Rectal smooth muscle tissue (tissue), 1 donor: ENCODE data around the gene THBS2.
"Not testable (repeated sequence)": the region's sequence is repeated elsewhere in the genome, so short reads cannot be mapped to it uniquely, and the experiment has no call there.

Source experiments
- H3K27ac ChIP-seq: one replicate; pipeline ENCODE4 v1.7.0; 2013; ENCODE audit warnings: low read depth, low read length, inconsistent platforms
- H3K27me3 ChIP-seq: one replicate; pipeline ENCODE4 v1.7.0; 2013; ENCODE audit warnings: low read length; ENCODE audit not compliant: control insufficient read depth, insufficient read depth
- H3K36me3 ChIP-seq: one replicate; pipeline ENCODE4 v1.7.0; 2013; ENCODE audit warnings: low read length; ENCODE audit not compliant: control insufficient read depth, insufficient read depth
- H3K4me1 ChIP-seq: one replicate; pipeline ENCODE4 v1.7.0; 2013; ENCODE audit warnings: low read length; ENCODE audit not compliant: control insufficient read depth, insufficient read depth
- H3K4me3 ChIP-seq: one replicate; pipeline ENCODE4 v1.7.0; 2013; ENCODE audit warnings: low read length
- H3K9ac ChIP-seq: one replicate; pipeline ENCODE4 v1.7.0; 2013; ENCODE audit warnings: low read length

Gene THBS2

DNA sequence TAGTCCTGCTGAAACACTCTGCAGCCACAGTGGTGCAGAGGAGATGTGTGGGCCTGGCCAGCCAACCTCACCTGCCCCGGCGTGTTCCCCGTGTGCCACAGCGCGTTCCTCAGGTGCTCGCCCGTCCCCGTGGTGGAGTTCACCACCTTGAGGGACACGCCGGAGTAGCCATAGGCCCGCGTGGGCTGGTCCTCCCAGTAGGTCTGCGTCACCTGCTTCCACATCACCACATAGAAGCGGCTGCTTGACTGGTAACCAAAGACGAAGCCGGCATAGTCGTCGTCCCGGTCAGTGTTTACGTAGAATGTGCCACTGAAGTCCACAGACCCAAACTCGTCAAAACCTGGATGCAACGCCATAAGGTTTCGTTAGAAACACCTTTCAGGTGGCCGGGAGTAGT lies 31.5 kb downstream of the THBS2 start:
- Histone ChIP-seq H3K9ac (no peak overlapping the region), H3K27ac (no peak overlapping the region), H3K4me3 (no peak overlapping the region), H3K4me1 (no peaks in the 10 kb centered on the region), H3K36me3 (peaks cover 7% of the 10 kb centered on the region), H3K27me3 (peaks cover 2% of the 10 kb centered on the region)

DNA sequence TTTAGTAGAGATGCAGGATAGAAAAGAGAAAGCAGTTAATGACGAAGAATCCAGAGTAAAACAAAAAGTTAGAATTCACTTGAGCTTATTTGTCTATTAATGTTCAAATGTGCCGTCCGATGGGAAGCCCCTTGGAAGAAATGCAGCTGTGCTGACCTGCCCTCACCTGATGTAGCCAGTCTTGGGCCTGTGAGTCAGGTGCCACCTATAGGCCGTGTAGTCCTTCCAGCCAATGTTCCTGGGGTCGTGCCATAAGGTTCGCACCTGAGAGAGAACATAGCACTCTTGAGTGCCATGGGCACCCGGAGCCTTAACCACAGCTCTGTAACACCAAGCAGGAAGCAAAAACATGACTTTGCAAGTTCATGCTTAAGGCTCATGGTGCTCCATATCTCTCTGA lies 32.4 kb downstream of the THBS2 start:
- Histone ChIP-seq H3K27ac (no peak overlapping the region), H3K27me3 (peaks cover 2% of the 10 kb centered on the region), H3K4me1 (no peaks in the 10 kb centered on the region), H3K9ac (no peak overlapping the region), H3K36me3 (peaks cover 7% of the 10 kb centered on the region), H3K4me3 (no peak overlapping the region)

DNA sequence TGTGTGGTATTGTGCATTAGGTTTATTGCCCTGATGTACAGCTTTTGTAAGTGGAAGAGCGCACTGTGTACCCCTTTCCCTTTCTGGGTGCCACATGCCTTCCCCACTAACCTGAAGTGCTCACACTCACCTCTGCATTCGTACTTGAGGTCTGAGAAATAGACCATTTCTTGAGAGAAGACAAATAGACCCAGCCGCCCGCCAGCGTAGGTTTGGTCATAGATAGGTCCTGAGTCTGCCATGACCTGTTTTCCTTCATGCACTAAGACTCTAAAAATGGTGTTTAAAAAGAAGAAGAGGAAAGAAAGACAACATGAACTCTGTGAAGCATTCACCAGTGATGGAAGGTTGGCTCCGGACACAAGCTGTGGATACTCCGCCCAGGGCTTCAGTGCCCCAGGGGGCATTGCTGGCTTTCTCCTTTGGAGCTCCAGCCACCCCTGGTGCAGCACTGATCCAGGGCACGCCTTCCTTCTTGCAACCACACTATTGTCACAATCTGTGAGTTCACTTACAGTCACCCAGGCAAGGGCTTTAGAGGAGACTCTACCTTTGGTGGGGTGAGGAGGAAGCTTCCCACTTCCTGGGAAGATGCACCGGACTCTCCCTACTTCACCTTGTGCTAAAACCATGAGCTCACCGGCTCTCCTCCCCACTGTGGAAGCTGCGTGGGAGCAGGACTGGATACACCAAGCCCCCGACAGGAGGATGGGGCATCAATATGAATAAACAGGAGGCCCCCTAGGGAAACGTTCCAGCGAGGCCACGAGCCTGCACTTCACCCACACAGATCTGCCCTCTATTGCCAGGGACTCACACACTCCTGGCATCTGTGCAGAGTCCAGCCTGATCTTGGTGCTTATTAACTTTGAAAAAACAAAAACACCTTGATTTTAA lies 33.3 kb downstream of the THBS2 start:
- H3K9ac ChIP-seq = no peak overlapping the region
- peaks cover 7% of the 10 kb centered on the region for H3K36me3 ChIP-seq
- no peak overlapping the region for H3K27ac ChIP-seq
- peaks cover 1% of the 10 kb centered on the region for H3K27me3 ChIP-seq
- peaks cover 5% of the 10 kb centered on the region for H3K4me1 ChIP-seq
- no peak overlapping the region for H3K4me3 ChIP-seq

DNA sequence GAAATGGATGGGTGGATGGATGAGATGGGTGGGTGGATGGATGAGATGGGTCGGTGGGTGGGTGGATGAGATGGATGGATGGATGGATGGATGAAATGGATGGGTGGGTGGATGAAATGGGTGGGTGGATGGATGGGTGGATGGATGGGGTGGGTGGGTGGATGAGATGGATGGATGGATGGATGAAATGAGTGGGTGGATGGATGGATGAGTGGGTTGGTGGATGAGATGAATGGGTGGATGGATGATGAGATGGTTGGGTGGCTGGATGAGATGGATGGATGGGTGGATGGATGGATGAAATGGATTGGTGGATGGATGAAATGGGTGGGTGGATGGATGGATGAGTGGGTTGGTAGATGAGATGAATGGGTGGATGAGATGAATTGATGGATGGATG lies 35.7 kb downstream of the THBS2 start:
- Histone ChIP-seq H3K4me1 (peaks cover 20% of the 10 kb centered on the region), H3K4me3 (no peak overlapping the region), H3K27me3 (no peaks in the 10 kb centered on the region), H3K36me3 (peaks cover 7% of the 10 kb centered on the region), H3K9ac (no peak overlapping the region), H3K27ac (no peak overlapping the region)

DNA sequence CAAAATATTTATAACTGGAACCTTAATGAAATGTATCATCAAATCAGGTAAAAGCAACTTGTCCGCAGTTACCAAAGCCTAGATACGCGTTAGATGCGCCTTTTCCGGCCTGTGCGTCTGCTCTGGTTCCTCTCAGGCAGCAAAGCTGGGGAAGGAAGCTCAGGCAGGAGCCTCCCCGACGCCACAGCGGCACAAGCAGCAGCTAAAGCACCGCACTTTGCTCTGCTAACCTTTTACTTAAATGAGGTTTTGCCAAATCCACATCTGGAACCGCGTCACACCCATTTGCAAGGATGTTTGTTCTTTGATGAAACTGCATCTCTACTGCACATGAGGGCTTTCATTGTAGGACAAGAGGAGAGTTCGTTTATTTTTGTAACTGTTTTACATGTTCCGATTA lies 36.8 kb downstream of the THBS2 start:
- Histone ChIP-seq H3K36me3 (peaks cover 7% of the 10 kb centered on the region), H3K4me3 (no peak overlapping the region), H3K4me1 (peaks cover 20% of the 10 kb centered on the region), H3K27ac (peak overlapping the region; percentile 21), H3K27me3 (no peaks in the 10 kb centered on the region), H3K9ac (no peak overlapping the region)

DNA sequence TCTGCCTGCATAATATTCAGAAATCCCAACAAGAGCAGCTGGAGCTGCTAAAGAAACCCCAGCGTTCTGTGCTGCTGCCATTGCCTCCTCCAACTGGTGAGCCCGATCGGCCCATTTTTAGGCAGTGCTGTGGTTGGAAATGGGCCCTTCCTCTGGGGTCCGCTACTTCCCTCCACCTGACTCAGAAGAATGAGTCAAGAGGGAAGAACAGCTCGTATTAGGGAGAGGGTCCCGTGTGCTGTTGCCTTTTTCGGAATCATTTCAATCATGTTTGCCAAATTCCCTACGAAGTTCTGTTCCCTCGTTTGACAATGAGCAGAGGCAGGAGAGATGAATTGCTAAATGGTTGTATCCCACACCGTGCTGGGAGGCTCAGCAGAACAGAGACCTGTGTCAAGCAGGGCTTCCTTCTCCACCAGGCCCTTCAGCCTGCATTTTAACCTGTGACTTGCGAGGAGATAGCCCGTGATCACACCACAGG lies 38.4 kb downstream of the THBS2 start:
- H3K36me3 ChIP-seq = peaks cover 2% of the 10 kb centered on the region
- no peaks in the 10 kb centered on the region for H3K27me3 ChIP-seq
- peak overlapping the region; percentile 2 for H3K4me3 ChIP-seq
- H3K4me1 ChIP-seq = peaks cover 20% of the 10 kb centered on the region
- H3K9ac ChIP-seq = no peak overlapping the region
- peak overlapping the region; percentile 97 for H3K27ac ChIP-seq

DNA sequence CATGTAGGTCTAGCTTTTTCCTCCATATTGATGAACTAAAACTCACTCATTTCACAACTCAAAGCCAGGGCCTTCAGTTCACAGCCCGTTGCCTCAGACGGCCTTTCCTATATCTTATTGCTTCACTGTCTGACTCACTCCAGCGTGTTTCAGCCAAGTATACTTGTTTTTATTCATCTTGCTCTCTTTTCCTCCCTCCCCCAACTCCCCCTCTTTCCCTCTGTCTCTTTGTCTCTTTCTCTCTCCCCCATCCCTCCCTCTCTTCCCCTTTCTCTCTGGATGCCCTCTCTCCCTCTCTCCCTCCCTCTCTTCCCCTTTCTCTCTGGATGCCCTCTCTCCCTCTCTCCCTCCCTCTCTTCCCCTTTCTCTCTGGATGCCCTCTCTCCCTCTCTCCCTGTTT lies 38.9 kb downstream of the THBS2 start:
- not testable (repeated sequence) for H3K9ac ChIP-seq, H3K27me3 ChIP-seq, H3K36me3 ChIP-seq
- H3K4me3 ChIP-seq = peak overlapping the region; percentile 2
- peak overlapping the region; percentile 97 for H3K27ac ChIP-seq
- peaks cover 20% of the 10 kb centered on the region for H3K4me1 ChIP-seq

DNA sequence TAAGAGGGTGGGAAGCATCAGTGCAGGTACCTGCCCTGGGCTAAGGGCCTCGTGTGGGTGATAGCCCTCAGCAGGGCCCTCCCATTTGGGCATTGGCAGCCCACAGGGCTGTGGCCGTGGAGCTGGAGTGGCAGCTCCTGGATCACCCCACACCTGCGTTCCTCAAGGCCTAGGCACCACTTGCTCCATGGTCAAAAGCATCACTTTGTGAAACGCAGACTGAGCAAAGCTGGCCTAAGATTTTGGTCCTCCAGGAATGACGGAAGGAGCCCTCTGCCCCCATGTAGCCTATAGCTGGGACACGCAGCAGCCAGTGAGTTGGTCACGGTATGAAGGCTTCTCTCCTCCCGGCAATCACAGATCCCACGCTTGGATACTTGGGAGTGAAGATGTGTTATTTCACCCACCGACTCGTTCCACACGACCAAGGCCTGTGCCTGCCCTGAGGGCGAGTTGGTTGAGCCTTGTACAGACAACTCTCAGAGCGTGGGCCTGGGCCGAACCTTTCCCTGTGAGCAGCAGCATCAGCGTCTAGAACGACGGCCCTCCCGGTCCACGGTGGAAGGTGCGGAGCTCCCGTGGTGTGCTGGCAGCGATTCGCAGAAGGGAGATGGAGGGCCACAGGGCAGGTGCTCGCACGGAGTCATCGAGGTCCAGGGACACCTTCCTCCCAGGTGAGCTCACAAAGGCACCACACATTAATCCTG lies 39.7 kb downstream of the THBS2 start:
- Histone ChIP-seq H3K9ac (no peak overlapping the region), H3K4me3 (no peak overlapping the region), H3K27ac (peak overlapping the region; percentile 97), H3K27me3 (no peaks in the 10 kb centered on the region), H3K4me1 (peaks cover 20% of the 10 kb centered on the region), H3K36me3 (peaks cover 2% of the 10 kb centered on the region)

DNA sequence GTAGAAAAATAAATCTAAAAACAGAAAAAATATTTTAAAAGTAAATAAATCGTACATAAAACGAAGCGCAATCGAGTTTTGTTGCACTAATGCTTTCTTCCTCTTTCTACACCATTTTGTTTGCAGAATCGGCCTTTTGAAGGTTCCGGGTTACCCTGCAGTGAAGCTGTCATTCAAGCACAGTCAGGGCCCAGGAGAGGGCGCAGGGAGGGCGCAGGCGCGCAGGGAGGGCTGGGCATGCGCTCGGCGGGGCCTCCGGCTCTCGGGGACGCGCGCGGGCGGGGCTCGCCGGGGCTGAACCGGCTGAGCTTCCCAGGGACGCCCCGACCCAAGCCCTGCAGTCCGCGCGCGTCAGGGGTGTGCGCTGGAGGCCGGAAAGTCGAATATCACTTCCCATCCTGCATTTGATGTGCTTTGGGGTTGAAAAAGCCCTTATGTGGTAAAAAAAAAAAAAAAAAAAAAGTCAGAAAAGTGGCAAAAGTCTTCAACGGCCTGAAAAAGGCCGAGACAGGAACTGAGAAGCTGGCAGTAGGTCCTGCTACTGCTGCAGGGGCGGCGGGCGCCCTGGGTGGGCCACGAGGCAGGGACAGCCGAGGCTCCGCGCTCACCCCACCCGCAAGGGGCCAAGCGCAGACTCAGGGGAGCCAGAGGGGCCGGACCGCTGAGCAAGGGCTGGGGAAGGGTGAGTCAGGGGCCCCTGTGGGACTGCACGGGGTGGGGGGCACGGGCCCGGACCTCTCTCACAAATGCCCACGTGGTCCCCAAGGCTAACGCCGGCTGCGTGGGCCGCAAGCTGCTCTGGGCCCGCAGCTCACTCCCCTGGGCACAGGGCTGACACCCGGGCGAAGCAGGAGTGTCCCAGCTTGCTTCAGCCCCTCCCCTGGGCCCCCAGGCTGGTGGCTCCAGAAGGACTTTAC lies 40.5 kb downstream of the THBS2 start:
- no peaks in the 10 kb centered on the region for H3K27me3 ChIP-seq
- H3K4me3 ChIP-seq = peak overlapping the region; percentile 54
- peak overlapping the region; percentile 97 for H3K27ac ChIP-seq
- peaks cover 20% of the 10 kb centered on the region for H3K4me1 ChIP-seq
- peaks cover 2% of the 10 kb centered on the region for H3K36me3 ChIP-seq
- peak overlapping the region; percentile 52 for H3K9ac ChIP-seq

DNA sequence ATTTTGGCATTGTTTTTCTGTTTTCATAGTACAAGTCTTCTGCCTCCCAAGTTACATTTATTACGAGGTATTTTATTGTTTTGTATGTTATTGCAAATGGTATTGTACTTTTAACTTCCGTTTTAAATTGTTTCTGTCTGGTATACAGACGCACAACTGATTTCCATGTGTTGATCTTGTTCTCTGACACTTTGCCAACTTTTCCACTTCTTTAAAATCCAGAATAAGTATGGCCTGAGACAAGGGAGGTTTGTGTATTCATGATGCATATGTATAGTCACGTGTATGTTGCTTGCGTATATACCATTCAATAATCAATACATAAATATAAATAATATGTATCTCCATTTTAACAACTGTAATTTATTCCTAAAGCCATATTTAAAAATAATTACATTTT lies 41.2 kb downstream of the THBS2 start:
- H3K9ac ChIP-seq = no peak overlapping the region
- H3K4me3 ChIP-seq = no peak overlapping the region
- H3K36me3 ChIP-seq = no peaks in the 10 kb centered on the region
- no peak overlapping the region for H3K27ac ChIP-seq
- no peaks in the 10 kb centered on the region for H3K27me3 ChIP-seq
- peaks cover 20% of the 10 kb centered on the region for H3K4me1 ChIP-seq

DNA sequence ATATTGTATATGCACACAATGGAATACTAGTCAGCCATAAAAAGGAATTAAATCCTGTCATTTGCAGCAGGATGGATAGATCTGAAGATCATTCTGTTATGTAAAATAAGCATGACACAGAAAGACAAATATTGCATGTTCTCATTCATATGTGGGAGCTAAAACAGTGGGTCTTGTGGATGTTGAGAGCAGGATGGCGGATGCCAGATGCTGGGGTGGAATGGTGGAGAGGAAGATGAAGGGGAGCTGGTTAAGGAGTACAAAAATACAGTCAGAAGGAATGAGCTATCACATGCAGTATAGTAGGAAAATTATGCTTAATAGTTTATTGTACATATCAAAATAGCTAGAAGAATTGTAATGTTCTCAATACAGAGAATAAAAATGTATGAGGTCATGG lies 41.8 kb downstream of the THBS2 start:
- H3K4me3 ChIP-seq = no peak overlapping the region
- no peak overlapping the region for H3K27ac ChIP-seq
- no peaks in the 10 kb centered on the region for H3K27me3 ChIP-seq
- H3K4me1 ChIP-seq = peaks cover 20% of the 10 kb centered on the region
- no peaks in the 10 kb centered on the region for H3K36me3 ChIP-seq
- no peak overlapping the region for H3K9ac ChIP-seq

DNA sequence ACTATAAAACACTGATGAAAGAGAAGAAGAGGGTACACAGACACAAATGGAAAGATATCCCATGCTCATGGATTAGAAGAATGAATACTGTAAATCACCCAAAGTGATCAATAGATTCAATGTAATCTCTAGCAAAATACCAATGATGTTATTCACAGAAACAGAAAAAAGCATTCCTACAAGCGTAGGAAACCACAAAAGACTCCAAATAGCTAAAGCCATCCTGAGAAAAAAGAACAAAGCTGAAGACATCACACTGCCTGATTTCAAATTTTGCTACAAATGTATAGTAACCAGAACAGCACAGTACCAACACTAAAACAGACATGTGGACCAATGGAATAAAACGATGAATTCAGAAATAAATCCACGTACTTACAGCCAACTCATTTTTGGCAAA lies 43.0 kb downstream of the THBS2 start:
- H3K4me1 ChIP-seq = peaks cover 21% of the 10 kb centered on the region
- no peak overlapping the region for H3K9ac ChIP-seq
- no peaks in the 10 kb centered on the region for H3K27me3 ChIP-seq
- no peak overlapping the region for H3K4me3 ChIP-seq
- H3K27ac ChIP-seq = no peak overlapping the region
- H3K36me3 ChIP-seq = no peaks in the 10 kb centered on the region
